ENCODE measurements around the gene CLNS1A.

DNA sequence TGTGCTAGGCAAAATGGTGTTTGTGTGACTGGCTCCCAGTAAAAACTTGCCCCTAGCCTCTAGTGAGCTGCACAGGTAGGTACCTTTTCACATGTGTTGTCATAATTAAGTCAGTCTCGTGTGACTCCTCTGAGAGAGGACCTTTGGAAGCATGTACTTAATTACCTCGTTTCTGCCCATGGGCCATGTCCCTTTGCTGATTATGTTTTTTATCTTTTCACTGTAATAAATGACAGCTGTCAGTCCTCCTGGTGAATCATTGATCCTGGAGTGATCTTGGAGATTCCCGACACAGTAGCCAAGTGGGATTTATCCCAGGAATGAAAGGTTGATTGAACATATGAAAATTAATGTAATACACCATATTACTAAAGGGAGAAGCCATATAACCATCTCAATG is 12.5 kb upstream of the CLNS1A start:
- TF ChIP-seq, protein P1, sequence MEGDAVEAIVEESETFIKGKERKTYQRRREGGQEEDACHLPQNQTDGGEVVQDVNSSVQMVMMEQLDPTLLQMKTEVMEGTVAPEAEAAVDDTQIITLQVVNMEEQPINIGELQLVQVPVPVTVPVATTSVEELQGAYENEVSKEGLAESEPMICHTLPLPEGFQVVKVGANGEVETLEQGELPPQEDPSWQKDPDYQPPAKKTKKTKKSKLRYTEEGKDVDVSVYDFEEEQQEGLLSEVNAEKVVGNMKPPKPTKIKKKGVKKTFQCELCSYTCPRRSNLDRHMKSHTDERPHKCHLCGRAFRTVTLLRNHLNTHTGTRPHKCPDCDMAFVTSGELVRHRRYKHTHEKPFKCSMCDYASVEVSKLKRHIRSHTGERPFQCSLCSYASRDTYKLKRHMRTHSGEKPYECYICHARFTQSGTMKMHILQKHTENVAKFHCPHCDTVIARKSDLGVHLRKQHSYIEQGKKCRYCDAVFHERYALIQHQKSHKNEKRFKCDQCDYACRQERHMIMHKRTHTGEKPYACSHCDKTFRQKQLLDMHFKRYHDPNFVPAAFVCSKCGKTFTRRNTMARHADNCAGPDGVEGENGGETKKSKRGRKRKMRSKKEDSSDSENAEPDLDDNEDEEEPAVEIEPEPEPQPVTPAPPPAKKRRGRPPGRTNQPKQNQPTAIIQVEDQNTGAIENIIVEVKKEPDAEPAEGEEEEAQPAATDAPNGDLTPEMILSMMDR (IDR thresholded peaks at IDR 0.05) = no peak
- no peak for TF ChIP-seq EP300 (IDR thresholded peaks at IDR 0.05; ENCODE audit: low read depth)
